CD4-positive, alpha-beta T cell treated with Interleukin-17A for 1 hour (primary cell): ENCODE results near the gene C5AR1.
"Not testable (repeated sequence)": the region's sequence is repeated elsewhere in the genome, so short reads cannot be mapped to it uniquely, and the experiment has no call there.

Experiments used
- DNase-seq: peaks from one replicate; pipeline ENCODE4 v3.0.0-alpha.2; 2020

C5AR1 gene

GRCh38 chr19:47309608-47310007 is at the start of gene C5AR1:
C5AR1 (plus strand) TSS chr19:47309861; CDS start chr19:47309896, 35 bp downstream.
- DNase-seq: no peak

GRCh38 chr19:47260476-47260875 is 49.2 kb upstream of the C5AR1 start:
- DNase-seq: no peak

- DNase-seq: not testable (repeated sequence)
These were observed 47.5 kb upstream of the C5AR1 start for GRCh38 chr19:47261946-47262793.

- DNase-seq: no peak
These were observed 45.0 kb upstream of the C5AR1 start for GRCh38 chr19:47264629-47265028.

GRCh38 chr19:47266401-47266941 is 43.2 kb upstream of the C5AR1 start:
- DNase-seq: no peak

GRCh38 chr19:47267350-47267759 is 42.3 kb upstream of the C5AR1 start:
- no peak for DNase-seq

GRCh38 chr19:47268028-47268427 is 41.6 kb upstream of the C5AR1 start:
- DNase-seq: no peak

GRCh38 chr19:47269596-47269995 is 40.1 kb upstream of the C5AR1 start:
- no peak for DNase-seq

- DNase-seq: no peak
These were observed 39.3 kb upstream of the C5AR1 start for GRCh38 chr19:47270408-47270807.

GRCh38 chr19:47271949-47272348 is 37.7 kb upstream of the C5AR1 start:
- no peak for DNase-seq

GRCh38 chr19:47272448-47273312 is 37.0 kb upstream of the C5AR1 start:
- no peak for DNase-seq

GRCh38 chr19:47273313-47274070 is 36.2 kb upstream of the C5AR1 start:
- DNase-seq: peak; percentile 93

- DNase-seq: peak; percentile 98
These were observed 35.4 kb upstream of the C5AR1 start, which contains the start of gene INAFM1 for GRCh38 chr19:47274071-47274890. INAFM1 (plus strand) TSS chr19:47274885; CDS start chr19:47274920, 35 bp downstream.

GRCh38 chr19:47274891-47275761 is 34.5 kb upstream of the C5AR1 start:
- DNase-seq: no peak

- DNase-seq: no peak
These were observed 33.7 kb upstream of the C5AR1 start for GRCh38 chr19:47275791-47276461.

GRCh38 chr19:47276513-47276912 is 33.1 kb upstream of the C5AR1 start:
- DNase-seq: not testable (repeated sequence)

- peak; percentile 65 for DNase-seq
These were observed 29.4 kb upstream of the C5AR1 start for GRCh38 chr19:47280183-47280797.

- no peak for DNase-seq
These were observed 26.1 kb upstream of the C5AR1 start for GRCh38 chr19:47283405-47284059.

- peak; percentile 78 for DNase-seq
These were observed 25.2 kb upstream of the C5AR1 start for GRCh38 chr19:47284324-47284899.
